ENCODE data around the gene LRTM1.

Gene LRTM1

DNA sequence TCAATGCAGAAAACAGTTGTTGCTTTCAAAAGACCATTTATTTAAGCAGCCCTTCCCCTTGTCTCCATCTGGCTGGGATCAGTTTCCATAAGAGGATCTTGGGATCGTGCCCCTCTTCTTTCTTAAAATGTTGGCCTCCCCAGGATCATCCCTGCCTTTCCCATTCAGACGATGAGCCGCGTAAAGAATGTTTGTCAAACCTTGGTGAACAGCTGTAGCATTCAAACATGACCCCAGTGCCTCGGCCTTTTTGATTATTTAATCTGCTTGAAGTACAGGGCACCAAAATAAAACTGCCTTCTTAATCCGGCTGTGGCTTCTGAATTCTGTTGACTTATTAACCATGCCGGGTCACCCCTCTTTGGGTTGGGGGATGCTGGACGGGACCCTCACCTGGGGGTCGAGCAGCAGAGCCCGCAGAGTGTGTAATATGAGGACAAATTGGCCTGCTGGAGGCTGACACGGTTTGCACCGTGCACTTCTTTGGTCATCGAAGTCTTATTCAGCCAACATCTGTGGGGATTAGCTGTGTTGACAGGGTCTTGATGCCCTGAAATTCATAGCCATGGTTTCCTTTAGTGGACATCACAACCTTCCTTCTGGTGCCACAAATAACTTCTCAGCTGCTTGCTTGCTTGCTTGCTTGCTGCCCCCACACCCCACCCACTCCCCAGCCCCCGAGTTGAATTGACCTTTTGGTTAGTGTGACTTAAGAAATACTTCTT is at the start of gene LRTM1:
Gene LRTM1, minus strand, starts transcription at position 14 of the 725 bp plus-strand sequence. CDS start 148 bp downstream, outside the sequence.
- Histone ChIP-seq H3K9ac (ENCODE audit: low read depth, low read length) (no peak within 1 kb of the TSS), H3K36me3 (ENCODE audit: insufficient read depth, low read length) (peaks cover 9% of the 10 kb centered on the region; the same call in 1 of the 2 replicates), H3K9me3 (ENCODE audit: control insufficient read depth, insufficient read depth, low read length) (no peaks in the 10 kb centered on the region), H3K4me1 (ENCODE audit: insufficient read depth, low read length) (peaks cover 3% of the 10 kb centered on the region; the same call in 1 of the 2 replicates)

DNA sequence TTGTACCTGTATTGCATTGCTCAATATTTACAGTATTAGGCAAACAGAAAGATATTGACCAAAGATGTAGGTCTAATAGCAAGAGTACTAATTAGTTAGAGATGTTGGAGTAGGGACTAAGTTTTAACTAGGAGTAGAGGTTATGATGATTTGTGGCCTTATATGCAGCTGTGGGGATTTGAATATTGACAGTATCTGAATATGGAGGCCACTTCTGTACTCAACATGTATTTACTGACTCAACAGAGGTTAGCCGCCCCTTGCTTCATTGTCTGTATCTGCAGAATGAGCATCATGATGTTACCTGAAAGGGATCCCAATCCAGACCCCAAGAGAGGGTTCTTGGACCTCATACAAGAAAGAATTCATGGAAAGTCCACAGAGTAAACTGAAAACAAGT is 49.6 kb upstream of the LRTM1 start:
- no peaks in the 10 kb centered on the region for H3K36me3 ChIP-seq (ENCODE audit: insufficient read depth, low read length)
- no peaks in the 10 kb centered on the region for H3K4me1 ChIP-seq (ENCODE audit: insufficient read depth, low read length)

DNA sequence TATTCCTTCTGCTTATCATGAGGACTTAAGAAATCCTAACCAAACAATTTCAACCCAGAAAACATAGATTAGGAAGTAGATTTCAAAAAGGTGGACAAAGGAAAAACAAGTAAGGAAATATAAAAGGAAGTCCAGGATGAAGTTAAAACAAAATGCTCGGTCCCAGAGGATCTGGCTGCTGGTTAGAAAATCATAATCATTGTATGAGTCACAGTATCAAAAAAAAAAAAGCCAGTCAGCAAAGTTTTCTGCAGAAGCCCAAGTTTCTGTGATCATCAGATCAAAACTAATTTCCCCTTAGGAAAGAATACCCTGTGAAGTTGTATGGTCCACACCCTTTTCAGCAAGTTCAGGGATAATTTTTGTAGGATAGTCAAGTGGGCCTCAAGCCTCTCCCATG is 43.0 kb upstream of the LRTM1 start:
- Histone ChIP-seq H3K36me3 (ENCODE audit: insufficient read depth, low read length) (no peaks in the 10 kb centered on the region; the same call in 1 of the 2 replicates), H3K4me1 (ENCODE audit: insufficient read depth, low read length) (peaks cover 13% of the 10 kb centered on the region), H3K9me3 (ENCODE audit: control insufficient read depth, insufficient read depth, low read length) (no peaks in the 10 kb centered on the region), H3K9ac (ENCODE audit: low read depth, low read length) (no peak overlapping the region)

More for the DNA sequence above, 49.6 kb upstream of the LRTM1 start:
- no peak overlapping the region for H3K9ac ChIP-seq (ENCODE audit: low read depth, low read length)
- H3K9me3 ChIP-seq (ENCODE audit: control insufficient read depth, insufficient read depth, low read length), result 0 out of 2 replicates have a peak, but pooled peaks cover 3% of the 10 kb centered on the region

DNA sequence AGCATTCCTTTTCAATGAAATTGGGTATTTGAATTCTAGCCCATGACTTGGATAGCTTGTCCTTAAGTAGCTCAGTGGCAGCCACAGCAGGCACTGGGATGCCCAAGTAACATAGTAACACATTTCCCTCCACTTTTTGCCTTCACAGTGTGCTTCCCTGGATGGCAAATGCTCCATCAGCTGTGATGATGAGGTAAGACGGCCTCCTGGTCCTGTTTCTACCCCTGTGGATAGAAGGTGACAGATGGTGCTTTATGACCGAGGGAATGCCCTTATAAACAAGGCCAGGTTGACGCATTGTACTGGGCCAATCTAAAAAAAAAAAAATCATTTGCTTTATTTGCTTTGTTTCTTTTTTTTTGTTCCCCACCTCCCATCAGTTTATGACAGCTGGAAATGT is 41.8 kb upstream of the LRTM1 start:
- Histone ChIP-seq H3K4me1 (ENCODE audit: insufficient read depth, low read length) (peaks cover 13% of the 10 kb centered on the region), H3K9me3 (ENCODE audit: control insufficient read depth, insufficient read depth, low read length) (no peaks in the 10 kb centered on the region), H3K9ac (ENCODE audit: low read depth, low read length) (no peak overlapping the region), H3K36me3 (ENCODE audit: insufficient read depth, low read length) (no peaks in the 10 kb centered on the region; the same call in 1 of the 2 replicates)

DNA sequence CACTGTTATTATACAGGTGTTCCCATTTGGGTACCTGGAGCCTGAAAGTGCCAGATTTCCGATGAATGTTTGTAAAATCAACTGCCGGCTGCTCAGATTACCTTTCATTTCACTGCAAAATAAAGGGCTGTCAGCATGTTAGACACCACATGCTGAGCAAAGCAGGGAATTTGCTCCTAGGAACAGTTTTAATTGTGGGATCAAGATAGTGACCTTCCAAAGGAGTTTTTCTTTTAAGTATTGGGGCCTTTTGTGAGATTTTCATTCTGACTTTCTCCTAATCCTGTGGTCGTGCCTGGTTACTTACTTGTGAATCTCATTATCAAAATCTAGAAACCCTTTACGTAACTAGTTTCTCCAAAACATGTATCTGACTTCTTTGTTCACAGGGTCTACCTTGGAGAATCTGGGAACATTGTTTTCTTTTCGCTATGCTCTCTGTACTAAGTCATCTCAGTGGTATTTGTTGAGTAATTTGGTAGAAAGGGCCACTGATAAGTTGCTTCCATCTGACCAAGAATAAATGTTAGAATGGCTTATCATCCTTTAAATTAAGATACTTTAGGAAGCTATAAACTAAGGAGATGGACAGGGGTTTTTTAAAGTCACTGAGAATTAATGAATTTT is 40.8 kb upstream of the LRTM1 start:
- H3K36me3 ChIP-seq (ENCODE audit: insufficient read depth, low read length), result no peaks in the 10 kb centered on the region; the same call in 1 of the 2 replicates
- no peaks in the 10 kb centered on the region for H3K9me3 ChIP-seq (ENCODE audit: control insufficient read depth, insufficient read depth, low read length)
- no peak overlapping the region for H3K9ac ChIP-seq (ENCODE audit: low read depth, low read length)
- H3K4me1 ChIP-seq (ENCODE audit: insufficient read depth, low read length), result peaks cover 13% of the 10 kb centered on the region

DNA sequence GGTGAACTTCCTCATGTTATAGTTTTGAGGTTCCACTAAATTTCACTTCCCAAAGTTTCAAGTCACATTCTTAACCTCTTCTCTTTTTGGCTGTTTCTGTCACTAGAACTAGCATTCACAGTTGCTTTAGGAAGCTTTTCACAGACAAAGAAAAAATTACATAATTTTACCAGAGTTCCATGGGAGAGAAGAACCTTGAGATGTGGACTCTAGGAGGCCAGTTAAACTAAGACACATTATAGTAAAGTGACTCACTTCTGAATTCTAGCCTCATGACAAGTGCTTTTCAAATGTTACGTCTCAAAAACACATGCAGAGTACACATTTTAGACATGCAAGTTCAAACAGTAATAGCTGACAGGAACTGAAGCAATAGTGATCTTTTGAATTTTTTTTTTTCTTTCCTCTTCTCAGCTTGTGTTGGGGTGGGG is 39.9 kb upstream of the LRTM1 start:
- Histone ChIP-seq H3K36me3 (ENCODE audit: insufficient read depth, low read length) (no peaks in the 10 kb centered on the region; the same call in 1 of the 2 replicates), H3K4me1 (ENCODE audit: insufficient read depth, low read length) (peaks cover 13% of the 10 kb centered on the region), H3K9ac (ENCODE audit: low read depth, low read length) (no peak overlapping the region), H3K9me3 (ENCODE audit: control insufficient read depth, insufficient read depth, low read length) (no peaks in the 10 kb centered on the region)

DNA sequence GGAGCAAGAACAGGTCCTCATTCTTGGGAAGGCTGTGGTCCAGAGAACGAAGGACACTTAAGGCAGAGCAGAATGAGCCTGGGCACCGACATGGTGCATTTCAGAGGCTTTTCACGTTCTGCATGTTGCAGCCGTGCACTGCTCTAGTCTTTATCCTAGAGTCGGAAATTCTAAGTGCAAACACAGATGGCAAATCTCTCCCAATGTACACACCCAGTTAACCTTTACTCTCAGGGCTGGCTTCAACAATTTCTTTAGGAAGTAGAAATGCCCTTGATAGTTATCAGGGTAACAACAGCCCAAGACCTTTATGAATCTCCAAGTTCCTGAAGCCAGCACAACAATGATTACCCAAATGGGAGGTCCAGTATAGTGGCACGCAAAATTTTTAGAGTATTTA is 39.1 kb upstream of the LRTM1 start:
- Histone ChIP-seq H3K36me3 (ENCODE audit: insufficient read depth, low read length) (no peaks in the 10 kb centered on the region; the same call in 1 of the 2 replicates), H3K9ac (ENCODE audit: low read depth, low read length) (no peak overlapping the region), H3K9me3 (ENCODE audit: control insufficient read depth, insufficient read depth, low read length) (no peaks in the 10 kb centered on the region), H3K4me1 (ENCODE audit: insufficient read depth, low read length) (peaks cover 13% of the 10 kb centered on the region)

DNA sequence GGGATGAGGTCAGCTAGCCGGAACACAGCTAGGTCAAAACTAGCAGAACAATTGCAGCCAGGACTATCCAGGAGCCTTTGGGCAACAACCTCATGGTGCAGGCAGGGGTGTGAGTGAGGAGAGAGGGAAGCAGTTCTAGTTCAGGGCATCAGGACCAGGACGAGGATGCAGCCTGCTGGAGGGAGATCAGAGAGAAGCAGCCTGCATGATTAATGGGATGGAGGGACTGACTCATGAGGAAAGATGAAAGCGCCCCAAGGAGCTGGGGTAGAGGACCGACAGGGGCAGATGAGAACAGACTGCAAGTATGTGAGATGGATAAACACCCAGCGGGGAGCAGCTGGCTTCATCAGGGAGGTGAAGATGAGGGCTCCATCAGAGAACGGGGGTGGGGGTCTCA is 37.9 kb upstream of the LRTM1 start:
- Histone ChIP-seq H3K9me3 (ENCODE audit: control insufficient read depth, insufficient read depth, low read length) (no peaks in the 10 kb centered on the region), H3K36me3 (ENCODE audit: insufficient read depth, low read length) (no peaks in the 10 kb centered on the region; the same call in 1 of the 2 replicates), H3K9ac (ENCODE audit: low read depth, low read length) (no peak overlapping the region), H3K4me1 (ENCODE audit: insufficient read depth, low read length) (peaks cover 13% of the 10 kb centered on the region)

DNA sequence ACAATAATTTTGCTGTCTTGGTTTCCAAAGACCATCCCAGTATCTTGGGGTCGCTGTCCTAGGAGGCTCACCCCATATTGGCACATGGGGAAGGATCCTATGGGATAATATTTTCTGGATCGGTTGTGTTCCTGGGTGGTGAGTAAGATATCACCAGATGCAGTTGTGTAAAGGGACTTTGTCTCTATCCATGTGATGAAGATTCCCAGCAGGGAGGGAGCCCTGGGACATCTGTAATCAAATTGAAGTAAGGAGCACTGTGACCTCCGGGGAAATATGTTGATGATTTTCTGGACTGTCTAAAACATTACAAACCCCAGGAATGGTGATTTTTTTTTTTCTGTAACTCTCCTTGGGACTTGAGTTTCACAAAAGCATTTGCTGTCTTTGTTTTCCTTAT is 36.2 kb upstream of the LRTM1 start:
- Histone ChIP-seq H3K9me3 (ENCODE audit: control insufficient read depth, insufficient read depth, low read length) (no peaks in the 10 kb centered on the region), H3K4me1 (ENCODE audit: insufficient read depth, low read length) (peaks cover 23% of the 10 kb centered on the region), H3K9ac (ENCODE audit: low read depth, low read length) (no peak overlapping the region), H3K36me3 (ENCODE audit: insufficient read depth, low read length) (no peaks in the 10 kb centered on the region)

DNA sequence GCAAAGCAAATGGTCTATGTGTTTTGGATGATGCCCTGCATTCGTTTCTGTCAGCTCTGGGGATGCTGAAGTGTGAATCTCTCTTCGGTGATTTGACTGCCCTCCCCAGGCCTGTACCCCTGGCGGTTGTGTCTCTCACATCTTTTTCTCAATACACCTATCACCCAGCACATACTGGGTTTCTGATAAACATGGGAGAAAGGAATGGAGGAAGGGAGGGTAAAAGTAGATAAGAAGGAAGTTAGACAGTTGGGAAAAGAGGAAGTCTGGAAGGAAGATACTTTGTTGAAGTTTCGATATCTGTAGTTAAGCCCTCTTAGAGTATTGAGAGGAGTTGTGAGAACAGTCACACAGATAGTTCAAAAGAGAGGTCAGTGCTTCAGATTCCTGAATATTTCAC is 35.8 kb upstream of the LRTM1 start:
- no peaks in the 10 kb centered on the region for H3K9me3 ChIP-seq (ENCODE audit: control insufficient read depth, insufficient read depth, low read length)

DNA sequence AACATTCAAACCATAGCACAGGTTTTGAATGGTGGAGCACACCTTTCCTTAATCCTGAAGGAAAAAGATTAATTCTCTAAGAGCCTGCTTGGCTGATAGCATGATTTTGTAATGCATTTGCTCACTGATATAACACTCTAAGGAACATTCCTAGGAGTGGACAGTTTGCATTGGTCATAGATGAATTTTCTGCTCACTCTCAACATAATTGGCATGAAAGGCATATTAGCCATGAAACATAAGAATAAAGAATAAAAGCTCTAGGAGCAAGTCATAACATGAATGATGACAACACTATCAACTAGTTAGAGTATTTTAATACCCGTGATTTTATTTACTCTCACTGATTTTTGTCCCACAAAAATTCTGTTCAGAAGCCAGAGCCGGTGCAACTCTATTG is 34.3 kb upstream of the LRTM1 start:
- H3K36me3 ChIP-seq (ENCODE audit: insufficient read depth, low read length), result no peaks in the 10 kb centered on the region
- H3K9ac ChIP-seq (ENCODE audit: low read depth, low read length), result no peak overlapping the region
- H3K4me1 ChIP-seq (ENCODE audit: insufficient read depth, low read length), result 0 out of 2 replicates have a peak, but pooled peaks cover 10% of the 10 kb centered on the region
- H3K9me3 ChIP-seq (ENCODE audit: control insufficient read depth, insufficient read depth, low read length), result no peaks in the 10 kb centered on the region

More for the DNA sequence above, 35.8 kb upstream of the LRTM1 start:
- peaks cover 22% of the 10 kb centered on the region for H3K4me1 ChIP-seq (ENCODE audit: insufficient read depth, low read length)
- H3K36me3 ChIP-seq (ENCODE audit: insufficient read depth, low read length), result no peaks in the 10 kb centered on the region
- H3K9ac ChIP-seq (ENCODE audit: low read depth, low read length), result no peak overlapping the region

DNA sequence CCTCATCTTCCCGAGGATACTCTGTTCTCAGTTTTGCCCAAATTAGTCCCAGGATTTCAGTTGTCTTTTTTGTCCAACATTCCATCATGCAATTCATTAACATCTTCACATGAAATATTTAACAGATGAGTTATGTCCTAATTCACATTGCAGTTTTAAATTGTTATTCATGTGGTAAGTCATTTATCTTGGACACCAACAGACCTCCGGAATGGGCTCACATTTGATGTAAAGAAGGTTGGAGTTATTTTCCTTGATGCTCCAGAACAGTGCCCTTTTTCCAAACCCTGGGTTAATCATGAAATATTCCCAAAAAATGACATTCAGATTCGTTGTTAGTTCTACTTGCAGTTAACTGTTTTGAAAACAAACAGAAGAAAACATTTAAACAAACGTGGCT is 32.8 kb upstream of the LRTM1 start:
- Histone ChIP-seq H3K4me1 (ENCODE audit: insufficient read depth, low read length) (peaks cover 21% of the 10 kb centered on the region), H3K36me3 (ENCODE audit: insufficient read depth, low read length) (no peaks in the 10 kb centered on the region), H3K9ac (ENCODE audit: low read depth, low read length) (no peak overlapping the region), H3K9me3 (ENCODE audit: control insufficient read depth, insufficient read depth, low read length) (no peaks in the 10 kb centered on the region)

DNA sequence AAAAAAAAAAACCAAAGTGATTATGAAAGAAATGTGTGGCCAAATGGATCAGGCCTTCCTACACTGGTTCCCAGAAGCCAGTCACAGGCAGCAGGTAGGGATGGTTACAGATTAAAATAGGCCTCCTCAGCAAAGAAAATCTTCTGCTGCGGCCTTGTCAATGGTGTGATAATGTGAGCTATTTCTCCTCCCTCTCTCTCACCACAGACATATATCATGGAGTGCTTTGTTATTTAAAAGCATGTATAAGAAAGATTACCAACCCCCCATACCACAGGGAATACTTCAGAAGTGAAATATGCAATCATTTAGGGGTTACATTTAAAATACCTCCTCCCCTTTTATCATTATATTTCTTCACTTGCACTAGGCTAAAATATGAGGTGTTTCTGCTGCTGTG is 32.2 kb upstream of the LRTM1 start:
- H3K9ac ChIP-seq (ENCODE audit: low read depth, low read length), result no peak overlapping the region
- H3K4me1 ChIP-seq (ENCODE audit: insufficient read depth, low read length), result peaks cover 28% of the 10 kb centered on the region
- no peaks in the 10 kb centered on the region for H3K9me3 ChIP-seq (ENCODE audit: control insufficient read depth, insufficient read depth, low read length)
- H3K36me3 ChIP-seq (ENCODE audit: insufficient read depth, low read length), result no peaks in the 10 kb centered on the region

DNA sequence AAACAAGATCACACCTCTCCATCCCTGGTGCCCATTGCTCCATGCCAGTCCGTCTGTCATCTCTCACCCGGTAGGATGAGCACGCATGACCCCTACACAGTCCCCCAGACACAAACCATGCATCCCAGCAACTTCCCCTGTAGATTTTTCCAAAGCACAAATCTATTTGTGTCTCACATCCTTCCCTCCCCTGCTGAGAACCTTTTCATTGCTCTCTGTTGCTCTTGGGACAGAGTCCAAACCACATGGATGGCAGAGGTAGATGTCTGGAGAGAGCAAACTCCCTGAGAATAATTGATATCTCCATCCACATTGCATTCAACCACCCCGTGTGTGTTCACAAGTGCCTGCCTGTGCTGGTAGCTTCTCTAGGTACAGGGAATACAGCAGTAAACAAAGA is 29.9 kb upstream of the LRTM1 start:
- Histone ChIP-seq H3K9ac (ENCODE audit: low read depth, low read length) (no peak overlapping the region), H3K36me3 (ENCODE audit: insufficient read depth, low read length) (no peaks in the 10 kb centered on the region), H3K9me3 (ENCODE audit: control insufficient read depth, insufficient read depth, low read length) (no peaks in the 10 kb centered on the region), H3K4me1 (ENCODE audit: insufficient read depth, low read length) (peaks cover 47% of the 10 kb centered on the region)

DNA sequence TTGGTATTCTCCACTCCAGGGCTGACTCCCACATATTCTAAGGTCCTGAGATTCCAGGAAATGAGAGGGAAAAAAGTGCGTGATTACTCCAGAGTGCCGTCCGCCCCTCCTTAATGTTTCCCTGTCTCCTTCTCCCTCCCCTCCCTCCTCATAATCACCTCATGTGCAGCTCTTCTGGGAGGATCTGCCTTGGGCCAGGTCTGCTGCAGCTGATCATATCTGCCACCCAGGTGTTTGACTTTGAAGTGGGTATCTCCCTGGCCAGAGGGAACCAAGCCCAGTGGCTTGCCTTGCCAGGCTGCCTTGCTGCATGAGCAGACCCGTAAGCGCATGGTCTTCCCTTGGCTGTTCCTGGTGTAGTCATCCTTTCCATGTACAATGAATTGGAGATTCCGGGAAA is 28.1 kb upstream of the LRTM1 start:
- H3K36me3 ChIP-seq (ENCODE audit: insufficient read depth, low read length), result no peaks in the 10 kb centered on the region
- no peak overlapping the region for H3K9ac ChIP-seq (ENCODE audit: low read depth, low read length)
- no peaks in the 10 kb centered on the region for H3K9me3 ChIP-seq (ENCODE audit: control insufficient read depth, insufficient read depth, low read length)
- peaks cover 47% of the 10 kb centered on the region for H3K4me1 ChIP-seq (ENCODE audit: insufficient read depth, low read length)

All from ES-I3 (cell line).